ENCODE results near the gene GFM1. TPM values are rescaled to one million over a fixed set of nuclear protein-coding genes. Genes with fewer than 3 reads are reported as not detected.
"Not testable (repeated sequence)": the region's sequence is repeated elsewhere in the genome, so short reads cannot be mapped to it uniquely, and the experiment has no call there.

Gene GFM1
- total RNA-seq, 2 donors from 2014 or later = 40.9 to 61.6 TPM

DNA sequence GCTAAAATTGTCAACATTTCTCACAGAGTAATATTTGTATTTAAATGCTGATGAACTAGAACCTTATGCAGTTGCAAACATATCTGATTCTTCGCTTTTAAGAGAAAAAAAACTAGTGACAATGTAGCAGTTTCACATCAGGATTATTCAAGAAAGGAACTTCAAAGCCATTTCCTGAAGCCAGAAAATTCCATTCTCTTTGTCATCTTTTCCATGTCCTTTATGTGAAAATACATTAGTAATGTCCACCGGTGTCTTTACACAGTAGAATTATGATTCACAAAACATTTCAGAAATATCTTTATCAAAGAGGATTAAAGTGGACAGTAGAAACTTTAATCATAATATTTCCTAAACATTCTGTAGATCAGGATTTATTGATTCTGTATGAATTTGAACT is 40.8 kb downstream of the GFM1 start:
- Histone ChIP-seq H3K27me3 (no peaks in the 10 kb centered on the region), H3K27ac (no peak overlapping the region), H3K9ac (ENCODE audit: low read depth in 2 of 2, low read length in 2 of 2) (no peak overlapping the region), H3K4me1 (no peaks in the 10 kb centered on the region), H3K4me3 (no peak overlapping the region), H3K36me3 (no peaks in the 10 kb centered on the region), H3K9me3 (no peaks in the 10 kb centered on the region)
- TF ChIP-seq, protein P1, sequence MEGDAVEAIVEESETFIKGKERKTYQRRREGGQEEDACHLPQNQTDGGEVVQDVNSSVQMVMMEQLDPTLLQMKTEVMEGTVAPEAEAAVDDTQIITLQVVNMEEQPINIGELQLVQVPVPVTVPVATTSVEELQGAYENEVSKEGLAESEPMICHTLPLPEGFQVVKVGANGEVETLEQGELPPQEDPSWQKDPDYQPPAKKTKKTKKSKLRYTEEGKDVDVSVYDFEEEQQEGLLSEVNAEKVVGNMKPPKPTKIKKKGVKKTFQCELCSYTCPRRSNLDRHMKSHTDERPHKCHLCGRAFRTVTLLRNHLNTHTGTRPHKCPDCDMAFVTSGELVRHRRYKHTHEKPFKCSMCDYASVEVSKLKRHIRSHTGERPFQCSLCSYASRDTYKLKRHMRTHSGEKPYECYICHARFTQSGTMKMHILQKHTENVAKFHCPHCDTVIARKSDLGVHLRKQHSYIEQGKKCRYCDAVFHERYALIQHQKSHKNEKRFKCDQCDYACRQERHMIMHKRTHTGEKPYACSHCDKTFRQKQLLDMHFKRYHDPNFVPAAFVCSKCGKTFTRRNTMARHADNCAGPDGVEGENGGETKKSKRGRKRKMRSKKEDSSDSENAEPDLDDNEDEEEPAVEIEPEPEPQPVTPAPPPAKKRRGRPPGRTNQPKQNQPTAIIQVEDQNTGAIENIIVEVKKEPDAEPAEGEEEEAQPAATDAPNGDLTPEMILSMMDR (IDR thresholded peaks at IDR 0.05) = no peak
- intact Hi-C loops (cut with DNase I) = no loop called here
- no peak for DNase-seq

DNA sequence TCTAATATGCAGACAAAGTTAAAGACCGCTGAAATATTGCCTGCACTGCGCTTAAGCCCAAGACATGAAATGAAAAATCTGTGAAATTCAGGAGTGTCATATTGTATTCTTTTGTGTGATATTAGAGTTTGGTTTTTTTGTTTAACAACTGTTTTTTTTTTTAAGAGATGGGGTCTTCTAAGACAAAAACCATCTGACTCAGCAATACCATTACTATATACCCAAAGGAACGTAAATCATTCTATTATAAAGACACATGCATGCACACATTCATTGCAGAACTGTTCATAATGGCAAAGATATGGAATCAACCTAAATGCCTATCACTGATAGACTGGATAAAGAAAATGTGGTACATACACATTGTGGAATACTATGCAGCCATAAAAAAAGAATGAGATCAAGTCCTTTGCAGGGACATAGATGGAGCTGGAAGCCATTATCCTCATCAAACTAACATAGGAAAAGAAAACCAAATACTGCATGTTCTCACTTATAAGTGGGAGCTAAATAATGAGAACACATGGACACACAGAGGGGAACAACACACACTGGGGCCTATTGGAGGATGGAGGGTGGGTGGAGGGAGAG is 49.6 kb downstream of the GFM1 start:
- not testable (repeated sequence) for H3K36me3 ChIP-seq, H3K4me3 ChIP-seq, H3K27ac ChIP-seq

GRCh38 chr3:158696618-158697017 is 52.3 kb downstream of the GFM1 start:
- no peaks in the 10 kb centered on the region for H3K36me3 ChIP-seq
- H3K4me1 ChIP-seq = no peaks in the 10 kb centered on the region
- DNase-seq = no peak
- no peaks in the 10 kb centered on the region for H3K9me3 ChIP-seq
- no peak overlapping the region for H3K27ac ChIP-seq
- H3K4me3 ChIP-seq = no peak overlapping the region
- TF ChIP-seq, protein P1 (IDR thresholded peaks at IDR 0.05) = no peak
- H3K27me3 ChIP-seq = no peaks in the 10 kb centered on the region
- H3K9ac ChIP-seq (ENCODE audit: low read depth in 2 of 2, low read length in 2 of 2) = no peak overlapping the region
- intact Hi-C loops (cut with DNase I) = no loop called here

More for the DNA sequence above, 49.6 kb downstream of the GFM1 start:
- intact Hi-C loops (cut with DNase I); H3K4me1 ChIP-seq; H3K9ac ChIP-seq (ENCODE audit: low read depth in 2 of 2, low read length in 2 of 2); H3K27me3 ChIP-seq; DNase-seq; H3K9me3 ChIP-seq: not testable (repeated sequence)

GRCh38 chr3:158700559-158700958 is 56.2 kb downstream of the GFM1 start:
- H3K27ac ChIP-seq = no peak overlapping the region
- TF ChIP-seq, protein P1 (IDR thresholded peaks at IDR 0.05) = no peak
- no peaks in the 10 kb centered on the region for H3K27me3 ChIP-seq
- DNase-seq = no peak
- no peaks in the 10 kb centered on the region for H3K9me3 ChIP-seq
- H3K9ac ChIP-seq (ENCODE audit: low read depth in 2 of 2, low read length in 2 of 2) = no peak overlapping the region
- no peak overlapping the region for H3K4me3 ChIP-seq
- no peaks in the 10 kb centered on the region for H3K4me1 ChIP-seq
- intact Hi-C loops (cut with DNase I) = no loop called here
- H3K36me3 ChIP-seq = no peaks in the 10 kb centered on the region

DNA sequence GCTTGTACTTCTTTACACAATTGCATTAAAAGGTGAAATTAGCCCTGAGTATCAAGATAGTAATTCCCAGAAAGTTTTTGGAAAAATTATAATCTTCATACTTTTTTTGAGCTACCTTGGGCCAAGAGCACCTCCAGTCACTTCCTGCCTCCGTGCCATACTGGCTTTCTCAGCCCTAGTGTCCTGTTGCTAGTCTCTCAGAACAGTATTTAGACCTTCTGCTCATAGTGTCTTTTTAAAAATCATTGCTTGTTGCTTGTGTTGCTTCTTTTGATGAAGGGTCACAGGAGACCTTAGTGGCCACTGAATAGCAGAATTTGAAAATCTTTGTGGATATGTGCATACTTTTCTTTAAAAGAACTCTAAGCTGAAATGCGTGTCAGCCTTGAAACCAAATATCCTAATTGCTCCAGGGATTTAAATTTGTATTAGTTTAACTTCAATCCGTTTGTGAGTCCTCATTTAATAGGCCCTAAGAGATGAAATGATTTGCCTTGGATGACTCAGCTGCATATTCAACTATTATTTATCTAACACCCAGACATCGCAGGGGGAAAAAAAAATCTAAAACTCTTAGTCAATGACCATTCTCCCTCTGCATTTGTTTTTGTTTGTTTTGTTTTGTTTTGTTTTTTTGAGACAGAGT is 57.2 kb downstream of the GFM1 start:
- Histone ChIP-seq H3K36me3 (no peaks in the 10 kb centered on the region), H3K9ac (ENCODE audit: low read depth in 2 of 2, low read length in 2 of 2) (no peak overlapping the region), H3K4me3 (no peak overlapping the region), H3K27ac (no peak overlapping the region), H3K4me1 (no peaks in the 10 kb centered on the region), H3K9me3 (no peaks in the 10 kb centered on the region), H3K27me3 (no peaks in the 10 kb centered on the region)
- no peak for DNase-seq
- TF ChIP-seq, protein P1 (IDR thresholded peaks at IDR 0.05) = no peak
- intact Hi-C loops (cut with DNase I) = no loop called here

- intact Hi-C loops (cut with DNase I) = no loop called here
- Histone ChIP-seq H3K27me3 (no peaks in the 10 kb centered on the region), H3K36me3 (no peaks in the 10 kb centered on the region), H3K4me1 (no peaks in the 10 kb centered on the region), H3K9me3 (no peaks in the 10 kb centered on the region), H3K9ac (ENCODE audit: low read depth in 2 of 2, low read length in 2 of 2) (no peak overlapping the region), H3K4me3 (no peak overlapping the region), H3K27ac (no peak overlapping the region)
- no peak for DNase-seq
- TF ChIP-seq, protein P1 (IDR thresholded peaks at IDR 0.05) = no peak
Measured at GRCh38 chr3:158702815-158703481, 58.6 kb downstream of the GFM1 start.
